Subcutaneous adipose tissue (tissue), 4 donors: ENCODE data around the gene KPNA6. TPM values are rescaled to one million over a fixed set of nuclear protein-coding genes. Genes with fewer than 3 reads are reported as not detected.

ENCODE experiments used
- CTCF ChIP-seq: fragments of 450-650 bp; IDR thresholded peaks from one replicate; pipeline ENCODE4 v1.5.1; 2016; ENCODE audit warnings: low read depth, mild to moderate bottlenecking, control low read depth, antibody characterized with exemption, moderate library complexity
- total RNA-seq, 4 donors: library from RNA; depleted of rRNA; stranded (reverse); fragments of >200 nt; gene quantifications; one replicate each; pipeline ENCODE4 v1.1.0, GENCODE V29; 2016

KPNA6 gene
- total RNA-seq, 4 donors from 2014 or later = 31.4 to 41.6 (median 33.7) TPM

- no peak for TF ChIP-seq CTCF
Observed at GRCh38 chr1:32180186-32181060, 72.6 kb downstream of the KPNA6 start.

DNA sequence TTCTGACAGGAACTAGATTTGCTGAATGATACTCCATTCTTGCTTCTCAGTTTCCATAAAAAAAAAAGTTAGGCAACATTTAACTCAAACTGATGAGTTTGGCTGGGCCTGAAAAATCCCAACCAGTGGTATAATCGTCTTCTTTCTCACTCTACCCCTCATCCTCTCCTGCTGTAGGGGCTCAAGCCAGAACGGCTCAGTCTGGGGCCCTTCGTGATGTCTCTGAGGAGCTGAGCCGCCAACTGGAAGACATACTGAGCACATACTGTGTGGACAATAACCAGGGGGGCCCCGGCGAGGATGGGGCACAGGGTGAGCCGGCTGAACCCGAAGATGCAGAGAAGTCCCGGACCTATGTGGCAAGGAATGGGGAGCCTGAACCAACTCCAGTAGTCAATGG lies 73.2 kb downstream of the KPNA6 start:
- TF ChIP-seq CTCF = no peak

DNA sequence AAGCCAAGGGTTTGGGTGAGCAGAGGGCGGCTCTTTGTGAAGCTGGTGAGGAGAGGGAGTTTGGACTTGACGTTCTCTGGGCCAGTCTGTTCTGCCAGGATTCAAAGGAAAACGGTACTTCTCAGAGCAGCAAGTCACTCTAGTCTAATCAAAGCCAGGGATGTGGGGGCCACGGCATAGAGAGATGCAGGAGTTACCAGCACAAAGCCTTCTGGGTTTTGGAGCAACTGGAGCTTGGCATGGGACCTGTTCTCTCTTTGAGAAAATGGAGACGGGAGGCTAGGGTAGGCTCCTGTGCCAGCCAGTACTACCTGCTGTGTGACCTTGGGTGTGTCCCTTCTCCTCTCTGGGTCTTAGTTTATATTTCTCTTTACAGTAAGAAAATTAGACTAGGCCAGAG lies 73.7 kb downstream of the KPNA6 start:
- no peak for TF ChIP-seq CTCF

GRCh38 chr1:32182060-32182459 lies 74.2 kb downstream of the KPNA6 start:
- no peak for TF ChIP-seq CTCF

DNA sequence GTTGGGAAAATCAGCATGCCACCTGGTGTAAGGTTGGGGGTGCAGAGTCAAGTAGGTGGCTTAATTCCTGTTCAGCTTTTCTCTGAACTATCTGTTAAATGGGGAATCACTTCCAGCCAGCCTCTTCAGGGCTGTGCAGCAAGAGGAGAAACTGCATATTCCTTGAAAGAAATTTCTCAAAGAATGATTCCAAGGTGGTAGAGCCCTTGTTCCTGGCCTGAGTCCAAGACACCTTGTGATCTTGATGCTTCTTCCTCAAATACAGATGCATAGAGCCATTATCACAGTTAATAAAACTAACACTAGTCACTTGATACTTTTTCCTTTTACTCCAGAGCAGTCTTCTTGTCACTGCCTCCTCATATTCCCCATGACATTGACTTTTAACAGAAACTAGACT lies 76.8 kb downstream of the KPNA6 start:
- TF ChIP-seq CTCF = no peak

- TF ChIP-seq CTCF = no peak
Observed at GRCh38 chr1:32186077-32186476, 78.2 kb downstream of the KPNA6 start.

DNA sequence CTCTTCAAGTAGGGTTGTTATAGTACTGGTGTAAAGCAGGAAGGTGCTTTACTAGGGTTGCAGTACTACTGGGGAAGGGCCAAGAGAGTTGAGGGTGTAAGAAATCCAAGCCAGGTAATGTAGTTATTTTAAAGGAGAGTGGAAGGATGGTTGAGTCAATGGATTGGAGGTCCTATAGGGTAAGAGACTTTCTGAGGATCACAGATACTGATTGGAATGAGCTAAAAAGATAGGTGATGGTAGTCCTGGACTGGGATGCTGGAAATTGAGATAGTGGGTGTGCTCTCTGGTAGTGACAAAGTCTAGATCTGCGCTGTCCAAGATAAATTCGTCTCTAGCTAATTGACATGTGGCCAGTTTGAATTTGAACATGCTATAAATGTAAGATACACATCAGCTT lies 78.6 kb downstream of the KPNA6 start:
- no peak for TF ChIP-seq CTCF
